ENCODE measurements around the gene CUEDC1. TPM values are rescaled to one million over a fixed set of nuclear protein-coding genes. Genes with fewer than 3 reads are reported as not detected.
A peak's percentile ranks its signal among the peaks of the same experiment; 100 is the strongest.

The CUEDC1 gene
- total and polyA plus RNA-seq, 9 of the 15 experiments (the other 6 are each of a cell fraction or from before 2014, with no cell fraction given) = 0.20 to 4.1 (median 1.6) TPM; not detected in 1

DNA sequence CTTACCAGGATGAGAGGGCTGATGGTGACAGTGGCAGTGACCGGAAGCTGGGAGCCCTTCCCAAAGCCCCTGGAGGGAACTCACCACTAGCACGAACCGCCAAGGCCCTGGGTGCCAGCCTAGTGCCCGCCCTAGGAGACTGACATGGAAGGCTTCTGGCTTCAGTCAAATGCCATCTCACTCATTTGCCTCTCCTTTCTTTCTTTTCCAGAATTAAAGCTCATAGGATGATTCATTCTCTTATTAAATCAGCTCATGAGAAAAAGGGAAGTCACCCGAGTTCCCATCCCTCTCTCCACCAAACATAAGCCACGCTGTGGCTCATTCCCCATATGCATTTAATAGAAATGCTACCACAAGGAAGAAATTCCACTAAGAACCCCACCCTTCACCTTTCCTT is 12.1 kb downstream of the CUEDC1 start:
- ChIA-PET CTCF (ENCODE audit: low intra/inter-chr PET ratio) (interaction anchor here (0.6 kb wide), 1 partner anchor 8 kb away, joined by 4 read pairs; no protein-coding TSS in a partner anchor), POLR2A (interaction anchor here (0.9 to 1.7 kb wide), 3 partner anchors 15 to 47 kb away, joined by 3 to 4 read pairs (median 3); no protein-coding TSS in a partner anchor)
- in situ Hi-C loops (cut with MboI) = no loop called here
- H3K27me3 ChIP-seq (ENCODE audit: control insufficient read depth in 2 of 2, insufficient read depth in 2 of 2, low read length in 2 of 2) = peaks cover 11 to 16% of the 10 kb centered on the region in 2 experiments
- no peaks in the 10 kb centered on the region for H3K79me2 ChIP-seq (ENCODE audit: control insufficient read depth, insufficient read depth, low read length)
- intact Hi-C loops (cut with micrococcal nuclease) = no loop called here
- H3K9me3 ChIP-seq (replicated peaks; ENCODE audit: control insufficient read depth, insufficient read depth, low read depth, low read length) = no peaks in the 10 kb centered on the region
- ATAC-seq (no peak), DNase-seq (ENCODE audit: extremely low read depth in 1 of 4, low spot score in 3 of 4) (no peak), FAIRE-seq (no peak)
- H4K20me1 ChIP-seq (replicated peaks; ENCODE audit: control insufficient read depth, insufficient read depth, low read length) = peaks cover 3% of the 10 kb centered on the region; the same call in 1 of the 2 replicates
- no peak overlapping the region for H3K27ac ChIP-seq (ENCODE audit: extremely low read depth, low read depth, low read length)
- H3K9me1 ChIP-seq (ENCODE audit: control insufficient read depth, insufficient read depth, low read length) = peaks cover 2% of the 10 kb centered on the region
- no peaks in the 10 kb centered on the region for H3K36me3 ChIP-seq (ENCODE audit: control insufficient read depth, insufficient read depth, low read length)
- no peak overlapping the region for H3K4me2 ChIP-seq (ENCODE audit: insufficient read depth, low read length)
- peaks cover 4 to 7% of the 10 kb centered on the region in 2 experiments; a peak in 2 of 5 replicates for H3K4me1 ChIP-seq (replicated peaks in 1 of 2; ENCODE audit: control insufficient read depth in 2 of 2, insufficient read depth in 2 of 2, low read length in 2 of 2)
- 18% methylated on average over 6 of the region's 6 CpGs for whole genome bisulfite sequencing (ENCODE audit: insufficient coverage, low coverage, missing lambda C conversion rate)
- H3K9ac ChIP-seq (ENCODE audit: insufficient read depth in 1 of 2, low read depth in 2 of 2, low read length in 2 of 2) = no peak overlapping the region
- H2AFZ ChIP-seq (ENCODE audit: low read depth, low read length) = no peak overlapping the region
- TF ChIP-seq SPI1 (IDR thresholded peaks at IDR 0.05; ENCODE audit: borderline replicate concordance, low read depth, low read length) (peak; percentile 80), ZNF75A (CRISPR knock-in tag; IDR thresholded peaks at IDR 0.05) (no peak), COPS2 (conservative IDR thresholded peaks at IDR 0.05) (no peak)
- H3K4me3 ChIP-seq = no peak overlapping the region
- BruUV-seq (replicated peaks) = no TSS peak

DNA sequence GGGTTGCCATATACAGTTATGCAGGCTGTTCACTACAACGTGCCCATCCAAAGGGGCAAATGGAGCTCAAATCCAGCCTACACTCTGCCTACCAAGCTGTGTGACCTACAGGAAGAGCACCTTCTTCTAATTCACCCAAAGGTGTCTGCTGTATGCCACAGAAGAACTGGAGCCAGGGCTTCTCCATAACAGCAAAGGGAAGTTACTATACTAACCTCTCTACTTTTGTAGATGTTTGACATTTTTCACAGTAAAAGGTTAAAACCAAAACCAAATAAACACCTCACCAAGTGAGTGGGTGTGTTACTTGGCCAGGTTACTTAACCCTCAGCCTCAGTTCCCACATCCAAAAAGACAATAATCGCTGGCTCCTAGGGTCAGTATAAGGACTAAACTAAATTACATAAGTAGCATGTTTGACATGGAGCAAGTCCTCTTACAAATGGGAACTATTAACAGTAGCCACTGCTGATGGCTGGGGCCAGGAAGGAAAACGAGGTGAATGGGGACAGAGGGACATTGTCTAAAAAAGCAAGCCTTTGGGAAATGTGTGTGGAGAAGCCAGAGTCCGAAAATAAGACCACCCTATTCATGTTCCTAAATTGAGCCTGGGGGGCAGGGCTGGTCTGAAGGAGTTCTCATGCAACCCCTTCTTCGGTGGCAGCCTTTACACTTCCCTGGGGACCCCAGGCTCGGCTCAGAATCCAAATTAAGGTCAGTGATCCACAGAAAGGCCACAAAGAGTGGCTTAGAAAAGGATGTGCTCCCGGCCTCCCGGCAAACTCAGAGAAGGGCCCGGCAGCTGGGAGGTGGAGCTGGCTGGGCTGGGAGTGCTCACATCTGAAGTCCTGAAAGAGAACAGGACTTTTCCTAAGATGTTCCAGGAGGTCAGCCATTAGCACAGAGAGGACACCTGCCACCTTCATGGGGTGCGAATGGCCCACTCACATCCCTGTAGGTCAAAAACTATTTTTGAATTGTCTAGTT is 13.5 kb downstream of the CUEDC1 start:
- peaks cover 11 to 16% of the 10 kb centered on the region in 2 experiments for H3K27me3 ChIP-seq (ENCODE audit: control insufficient read depth in 2 of 2, insufficient read depth in 2 of 2, low read length in 2 of 2)
- DNase-seq (ENCODE audit: extremely low read depth in 1 of 4, low spot score in 3 of 4) (no peak), ATAC-seq (no peak), FAIRE-seq (no peak)
- H3K9me1 ChIP-seq (ENCODE audit: control insufficient read depth, insufficient read depth, low read length) = peaks cover 2% of the 10 kb centered on the region
- no peak overlapping the region for H3K9ac ChIP-seq (ENCODE audit: insufficient read depth in 1 of 2, low read depth in 2 of 2, low read length in 2 of 2)
- no peaks in the 10 kb centered on the region for H3K36me3 ChIP-seq (ENCODE audit: control insufficient read depth, insufficient read depth, low read length)
- no peak for TF ChIP-seq FUS (optimal IDR thresholded peaks at IDR 0.05; ENCODE audit: low read depth, low read length)
- no peak for TF ChIP-seq CHD1 (IDR thresholded peaks at IDR 0.05; ENCODE audit: low read length)
- TF ChIP-seq CREM (IDR thresholded peaks at IDR 0.05; ENCODE audit: low read depth) = no peak
- in situ Hi-C loops (cut with MboI) = no loop called here
- no peaks in the 10 kb centered on the region for H3K9me3 ChIP-seq (replicated peaks; ENCODE audit: control insufficient read depth, insufficient read depth, low read depth, low read length)
- CTCF ChIA-PET (ENCODE audit: low intra/inter-chr PET ratio) = no interaction called here
- peaks cover 3% of the 10 kb centered on the region; the same call in 1 of the 2 replicates for H4K20me1 ChIP-seq (replicated peaks; ENCODE audit: control insufficient read depth, insufficient read depth, low read length)
- POLR2A ChIA-PET = interaction anchor here (0.6 to 2.0 kb wide), 3 partner anchors 9 to 46 kb away, joined by 3 to 16 read pairs (median 3); partner anchors contain the start of gene VEZF1
- intact Hi-C loops (cut with micrococcal nuclease) = no loop called here
- peaks cover 0 to 4% of the 10 kb centered on the region in 2 experiments; a peak in 2 of 5 replicates for H3K4me1 ChIP-seq (replicated peaks in 1 of 2; ENCODE audit: control insufficient read depth in 2 of 2, insufficient read depth in 2 of 2, low read length in 2 of 2)
- no peak overlapping the region for H3K4me2 ChIP-seq (ENCODE audit: insufficient read depth, low read length)
- H3K4me3 ChIP-seq = no peak overlapping the region
- BruUV-seq (replicated peaks) = no TSS peak
- no peak overlapping the region for H2AFZ ChIP-seq (ENCODE audit: low read depth, low read length)
- no peaks in the 10 kb centered on the region for H3K79me2 ChIP-seq (ENCODE audit: control insufficient read depth, insufficient read depth, low read length)
- 15% methylated on average over 10 of the region's 10 CpGs for WGBS (ENCODE audit: insufficient coverage, low coverage, missing lambda C conversion rate)
- no peak overlapping the region for H3K27ac ChIP-seq (ENCODE audit: extremely low read depth, low read depth, low read length)
